Breast epithelium (tissue), 3 donors: ENCODE results near the gene FTO.

Experiments
- CTCF ChIP-seq, 3 donors: fragments of 450-650 bp; IDR thresholded peaks; one replicate each; pipeline ENCODE4 v1.5.1; 2016 to 2017; ENCODE audit warnings: antibody characterized with exemption in 3 of 3, mild to moderate bottlenecking in 3 of 3, moderate library complexity in 3 of 3
- POLR2A ChIP-seq: fragments of 450-650 bp; IDR thresholded peaks from one replicate; pipeline ENCODE4 v1.6.1; 2016; ENCODE audit warnings: antibody characterized with exemption, mild to moderate bottlenecking, moderate library complexity

- TF ChIP-seq POLR2A (no peak), CTCF (IDR thresholded peaks at IDR 0.05) (no peak)
Measured at GRCh38 chr16:54097774-54098173, 393.8 kb downstream of the FTO start.
